Endothelial cell of umbilical vein (primary cell): ENCODE results near the gene CHID1. TPM values are rescaled to one million over a fixed set of nuclear protein-coding genes. Genes with fewer than 3 reads are reported as not detected.

Experiments used
- BruUV-seq: library from RNA; stranded (reverse); fragments of 400-500 nt; replicated peaks from 2 replicates; lab custom pipeline; 2021; lab: Mats Ljungman, UMichigan
- CTCF ChIA-PET: fragments of 300-600, 350-600 bp; sonication (Branson Sonifier 250); formaldehyde crosslinking; loops from one replicate; lab custom pipeline; 2021; ENCODE audit warnings: antibody characterized with exemption, inconsistent platforms; lab: Charles Lee
- POLR2A ChIA-PET: fragments of 300-600, 350-600 bp; sonication (Branson Sonifier 250); formaldehyde crosslinking; loops from one replicate; lab custom pipeline; 2021; ENCODE audit warnings: antibody characterized with exemption, inconsistent platforms; lab: Charles Lee
- DNase-seq: peaks from one replicate; pipeline ENCODE4 v3.0.0-alpha.2; 2011; ENCODE audit warnings: low read depth, low spot score
- FAIRE-seq: peaks from 2 replicates; lab custom pipeline; 2011; peaks lifted over from hg19 to GRCh38; lab: Jason Lieb, UNC
- H2AFZ ChIP-seq: 2 replicates; pipeline ENCODE4 v1.6.0; 2012; ENCODE audit warnings: low read depth, low read length, control low read depth, inconsistent platforms
- H3K27ac ChIP-seq: 2 replicates; pipeline ENCODE4 v1.5.1; 2011; ENCODE audit warnings: low read depth, mild to moderate bottlenecking, control low read depth, low read length, moderate library complexity; ENCODE audit not compliant: insufficient read depth
- H3K27me3 ChIP-seq, 2 experiments: 2 replicates each; pipeline versions ENCODE4 v1.6.0 to v1.6.1; 2011; ENCODE audit warnings: low read length in 2 of 2, mixed read lengths in 1 of 2; ENCODE audit not compliant: control insufficient read depth in 2 of 2, insufficient read depth in 2 of 2
- H3K36me3 ChIP-seq, 2 experiments: 2 replicates in 1 of 2; 3 replicates in 1 of 2; pipeline ENCODE4 v1.5.1; 2011; ENCODE audit warnings: low read length in 2 of 2, mild to moderate bottlenecking in 1 of 2, moderate library complexity in 1 of 2; ENCODE audit not compliant: control insufficient read depth in 2 of 2, insufficient read depth in 2 of 2; ENCODE audit errors: extremely low read depth in 1 of 2
- H3K4me1 ChIP-seq: 3 replicates; pipeline ENCODE4 v1.5.1; 2011; ENCODE audit warnings: mild to moderate bottlenecking, low read length; ENCODE audit not compliant: control insufficient read depth, insufficient read depth; ENCODE audit errors: extremely low read depth
- H3K4me2 ChIP-seq: 2 replicates; pipeline ENCODE4 v1.6.1; 2011; ENCODE audit warnings: low read length, control low read depth, mixed read lengths; ENCODE audit not compliant: insufficient read depth
- H3K4me3 ChIP-seq, 3 experiments: fragments of 200-600 bp in 1 of 3; sonication (generic), shearing (Covaris generic) in 1 of 3; replicated peaks in 1 of 3; 2 replicates each; pipeline ENCODE4 v1.5.1; 2011 to 2016; ENCODE audit warnings: control low read depth in 3 of 3, low read length in 3 of 3, mild to moderate bottlenecking in 2 of 3, inconsistent platforms in 1 of 3, low read depth in 1 of 3, moderate library complexity in 1 of 3; ENCODE audit not compliant: insufficient read depth in 1 of 3
- H3K79me2 ChIP-seq: 2 replicates; pipeline ENCODE4 v1.6.0; 2012; ENCODE audit warnings: low read length, inconsistent platforms; ENCODE audit not compliant: control insufficient read depth, insufficient read depth
- H3K9ac ChIP-seq: replicated peaks from 2 replicates; pipeline ENCODE3; 2011; ENCODE audit warnings: low read length, control low read depth; ENCODE audit not compliant: insufficient read depth; ENCODE audit errors: extremely low read depth
- H3K9me1 ChIP-seq: replicated peaks from 3 replicates; pipeline ENCODE4 v1.6.0; 2011; ENCODE audit warnings: mild to moderate bottlenecking, low read length; ENCODE audit not compliant: control insufficient read depth, insufficient read depth; ENCODE audit errors: extremely low read depth
- H3K9me3 ChIP-seq: replicated peaks from 2 replicates; pipeline ENCODE4 v1.5.1; 2012; ENCODE audit warnings: low read length, inconsistent platforms; ENCODE audit not compliant: control insufficient read depth, insufficient read depth
- H4K20me1 ChIP-seq: replicated peaks from 2 replicates; pipeline ENCODE3; 2011; ENCODE audit warnings: mild to moderate bottlenecking, low read length; ENCODE audit not compliant: control insufficient read depth, insufficient read depth; ENCODE audit errors: extremely low read depth
- EZH2 ChIP-seq: IDR thresholded peaks from 2 replicates; pipeline ENCODE4 v1.6.1; 2012; ENCODE audit warnings: borderline replicate concordance, low read depth, mild to moderate bottlenecking, moderate library complexity, low read length, inconsistent platforms; ENCODE audit not compliant: severe bottlenecking
- FOS ChIP-seq: IDR thresholded peaks from 2 replicates; pipeline ENCODE4 v1.6.1; 2011; ENCODE audit warnings: mild to moderate bottlenecking, low read length, moderate library complexity, borderline replicate concordance; ENCODE audit not compliant: insufficient read depth
- GATA2 ChIP-seq: IDR thresholded peaks from 2 replicates; pipeline ENCODE4 v1.7.0; 2011; ENCODE audit warnings: low read depth, mild to moderate bottlenecking, moderate library complexity, mixed read lengths, low read length; ENCODE audit not compliant: insufficient read length, insufficient read depth
- JUN ChIP-seq: IDR thresholded peaks from 2 replicates; pipeline ENCODE4 v1.6.1; 2011; ENCODE audit warnings: borderline replicate concordance, low read depth; ENCODE audit not compliant: insufficient read length, insufficient read depth
- MYC ChIP-seq: IDR thresholded peaks from one replicate; pipeline ENCODE4 v1.6.1; 2011; ENCODE audit warnings: mild to moderate bottlenecking, low read depth, low read length
- POLR2A ChIP-seq: IDR thresholded peaks from 2 replicates; pipeline ENCODE4 v1.6.1; 2012; ENCODE audit warnings: low read depth, mild to moderate bottlenecking, control low read depth, low read length
- POLR2AphosphoS5 ChIP-seq: IDR thresholded peaks from 2 replicates; pipeline ENCODE4 v1.6.1; 2012; ENCODE audit warnings: low read depth, mild to moderate bottlenecking, control low read depth, low read length, moderate library complexity; ENCODE audit not compliant: insufficient read depth
- dilution Hi-C: fragments of 300-500 bp; cut with MboI; formaldehyde crosslinking; loops from one replicate; pipeline ENCODE4 v1.15.0; 2019; ENCODE audit warnings: low sequenced_read_pairs; ENCODE audit not compliant: extremely low pct_ligation_motif_present
- intact Hi-C: fragments of 100-400 bp; cut with micrococcal nuclease; formaldehyde crosslinking; loops from one replicate; pipeline ENCODE4 v1.10.0; 2022
- polyA plus RNA-seq, 4 experiments: library from polyadenylated mRNA; depleted of rRNA in 3 of 4; stranded (reverse) in 3 of 4; unstranded in 1 of 4; fragments of >200 nt; gene quantifications; 2 replicates each; pipeline versions ENCODE4 v1.2.1 to v1.2.3, GENCODE V29; 2011 to 2012; ENCODE audit warnings: missing spikeins in 1 of 4
- total RNA-seq: library from RNA; stranded (reverse); gene quantifications from 2 replicates; pipeline ENCODE4 v1.2.3, GENCODE V29; 2021
- TF ChIP-seq, protein P1 (sequence below): IDR thresholded peaks from 2 replicates; pipeline ENCODE4 v1.6.1; 2011; ENCODE audit not compliant: insufficient read depth, insufficient read length
- TF ChIP-seq, protein P2 (sequence below), 2 donors: IDR thresholded peaks; 1 replicate in 1 of 2; 2 replicates in 1 of 2; pipeline ENCODE4 v1.5.1; 2011; ENCODE audit warnings: low read length in 2 of 2, mild to moderate bottlenecking in 2 of 2, moderate library complexity in 2 of 2, control low read depth in 1 of 2, inconsistent platforms in 1 of 2, low read depth in 1 of 2; ENCODE audit not compliant: insufficient read depth in 1 of 2; ENCODE audit errors: extremely low read depth in 1 of 2

Gene CHID1
- total and polyA plus RNA-seq, 2 donors (not counting 3 experiments of a cell fraction or from before 2014, with no cell fraction given), result 89.8 to 107 TPM

DNA sequence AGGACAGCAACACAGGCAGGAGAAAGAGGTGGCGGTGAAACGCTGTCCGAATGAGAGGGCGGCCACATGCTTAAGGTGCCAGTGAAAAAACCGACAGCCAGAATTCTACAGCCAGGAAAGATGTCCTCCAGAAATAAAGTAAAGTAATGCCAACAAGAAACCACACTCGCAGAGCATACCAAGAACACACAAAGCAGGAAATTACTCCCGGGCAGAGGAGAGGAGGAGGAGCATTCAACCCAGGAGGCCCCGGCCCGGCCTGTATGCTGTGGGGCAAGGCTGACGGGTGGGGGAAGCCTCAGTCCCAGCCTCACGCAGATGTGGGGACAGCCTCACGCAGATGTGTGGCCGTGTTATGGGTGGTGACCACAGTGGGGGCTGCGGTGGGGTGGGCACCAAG lies 28.0 kb downstream of the CHID1 start:
- dilution Hi-C loops (no loop called here), intact Hi-C loops (no loop called here)
- no peaks in the 10 kb centered on the region for H3K79me2 ChIP-seq
- no peak overlapping the region for H3K9ac ChIP-seq
- FAIRE-seq (no peak), DNase-seq (no peak)
- H2AFZ ChIP-seq, result no peak overlapping the region
- H3K27me3 ChIP-seq, result no peaks in the 10 kb centered on the region
- POLR2A ChIA-PET, result no interaction called here
- BruUV-seq, result no TSS peak
- no peak for TF ChIP-seq GATA2
- TF ChIP-seq MYC, result no peak
- no peak for TF ChIP-seq POLR2AphosphoS5
- no peak for TF ChIP-seq POLR2A
- TF ChIP-seq, protein P1, sequence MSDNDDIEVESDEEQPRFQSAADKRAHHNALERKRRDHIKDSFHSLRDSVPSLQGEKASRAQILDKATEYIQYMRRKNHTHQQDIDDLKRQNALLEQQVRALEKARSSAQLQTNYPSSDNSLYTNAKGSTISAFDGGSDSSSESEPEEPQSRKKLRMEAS, result no peak
- TF ChIP-seq JUN, result no peak
- TF ChIP-seq EZH2, result no peak
- TF ChIP-seq, protein P2, sequence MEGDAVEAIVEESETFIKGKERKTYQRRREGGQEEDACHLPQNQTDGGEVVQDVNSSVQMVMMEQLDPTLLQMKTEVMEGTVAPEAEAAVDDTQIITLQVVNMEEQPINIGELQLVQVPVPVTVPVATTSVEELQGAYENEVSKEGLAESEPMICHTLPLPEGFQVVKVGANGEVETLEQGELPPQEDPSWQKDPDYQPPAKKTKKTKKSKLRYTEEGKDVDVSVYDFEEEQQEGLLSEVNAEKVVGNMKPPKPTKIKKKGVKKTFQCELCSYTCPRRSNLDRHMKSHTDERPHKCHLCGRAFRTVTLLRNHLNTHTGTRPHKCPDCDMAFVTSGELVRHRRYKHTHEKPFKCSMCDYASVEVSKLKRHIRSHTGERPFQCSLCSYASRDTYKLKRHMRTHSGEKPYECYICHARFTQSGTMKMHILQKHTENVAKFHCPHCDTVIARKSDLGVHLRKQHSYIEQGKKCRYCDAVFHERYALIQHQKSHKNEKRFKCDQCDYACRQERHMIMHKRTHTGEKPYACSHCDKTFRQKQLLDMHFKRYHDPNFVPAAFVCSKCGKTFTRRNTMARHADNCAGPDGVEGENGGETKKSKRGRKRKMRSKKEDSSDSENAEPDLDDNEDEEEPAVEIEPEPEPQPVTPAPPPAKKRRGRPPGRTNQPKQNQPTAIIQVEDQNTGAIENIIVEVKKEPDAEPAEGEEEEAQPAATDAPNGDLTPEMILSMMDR (IDR thresholded peaks at IDR 0.05; ENCODE audit: extremely low read depth in 1 of 2, insufficient read depth in 1 of 2, low read depth in 1 of 2, low read length in 2 of 2), result no peak
- TF ChIP-seq FOS, result no peak
- peaks cover 3 to 4% of the 10 kb centered on the region in 2 experiments for H3K36me3 ChIP-seq
- H4K20me1 ChIP-seq, result no peaks in the 10 kb centered on the region
- H3K4me3 ChIP-seq, result no peak overlapping the region
- H3K4me1 ChIP-seq, result no peaks in the 10 kb centered on the region
- no peak overlapping the region for H3K27ac ChIP-seq
- no peaks in the 10 kb centered on the region for H3K9me3 ChIP-seq
- no peak overlapping the region for H3K4me2 ChIP-seq
- CTCF ChIA-PET, result no interaction called here
- H3K9me1 ChIP-seq, result no peaks in the 10 kb centered on the region
